ENCODE data around the gene KPNA3.

KPNA3 gene

GRCh38 chr13:49653478-49653877, 139.0 kb downstream of the KPNA3 start:
- no peaks in the 10 kb centered on the region for H3K27me3 ChIP-seq (ENCODE audit: control insufficient read depth in 1 of 2, insufficient read depth in 1 of 2, low read length in 2 of 2)
- H4K8ac ChIP-seq (ENCODE audit: low read length): no peak overlapping the region
- H4K91ac ChIP-seq (ENCODE audit: low read length): no peak overlapping the region
- H3K23ac ChIP-seq (ENCODE audit: low read length in 2 of 2): no peak overlapping the region
- H3K9me3 ChIP-seq (ENCODE audit: control insufficient read depth, low read length): no peaks in the 10 kb centered on the region
- H3K36me3 ChIP-seq (ENCODE audit: control insufficient read depth in 1 of 2, insufficient read depth in 2 of 2, low read depth in 1 of 2, low read length in 2 of 2): peaks cover 0 to 5% of the 10 kb centered on the region in 2 experiments
- H3K14ac ChIP-seq (ENCODE audit: low read length in 2 of 2): no peak overlapping the region
- no peak overlapping the region for H2AK5ac ChIP-seq (ENCODE audit: low read length, severe bottlenecking)
- H2AFZ ChIP-seq (ENCODE audit: low read depth, low read length): no peak overlapping the region
- no peak overlapping the region for H3K4me2 ChIP-seq (ENCODE audit: low read length, poor library complexity, severe bottlenecking)
- H2BK5ac ChIP-seq (ENCODE audit: low read depth, low read length, poor library complexity, severe bottlenecking): no peak overlapping the region
- H3K4ac ChIP-seq (ENCODE audit: low read depth in 1 of 2, low read length in 2 of 2): no peak overlapping the region
- no peak overlapping the region for H3K18ac ChIP-seq (ENCODE audit: low read depth in 1 of 2, low read length in 2 of 2)
- no peak for DNase-seq
- H3K9ac ChIP-seq (ENCODE audit: low read length): no peak overlapping the region
- H2BK120ac ChIP-seq (ENCODE audit: low read depth, low read length): no peak overlapping the region
- peak overlapping the region in 1 of 2 experiments; percentile 26 for H2BK12ac ChIP-seq (ENCODE audit: low read length in 2 of 2)
- no peak overlapping the region for H3K4me3 ChIP-seq (ENCODE audit: insufficient read depth in 1 of 2, low read depth in 1 of 2, low read length in 2 of 2)
- no peaks in the 10 kb centered on the region for H3K79me1 ChIP-seq (replicated peaks; ENCODE audit: low read length, poor library complexity, severe bottlenecking)
- no peaks in the 10 kb centered on the region for H3K4me1 ChIP-seq (ENCODE audit: control insufficient read depth, insufficient read depth, low read depth, low read length)
- no peak overlapping the region for H3K27ac ChIP-seq (ENCODE audit: low read length, poor library complexity, severe bottlenecking)
- H2BK15ac ChIP-seq (ENCODE audit: low read depth, poor library complexity, severe bottlenecking): no peak overlapping the region

DNA sequence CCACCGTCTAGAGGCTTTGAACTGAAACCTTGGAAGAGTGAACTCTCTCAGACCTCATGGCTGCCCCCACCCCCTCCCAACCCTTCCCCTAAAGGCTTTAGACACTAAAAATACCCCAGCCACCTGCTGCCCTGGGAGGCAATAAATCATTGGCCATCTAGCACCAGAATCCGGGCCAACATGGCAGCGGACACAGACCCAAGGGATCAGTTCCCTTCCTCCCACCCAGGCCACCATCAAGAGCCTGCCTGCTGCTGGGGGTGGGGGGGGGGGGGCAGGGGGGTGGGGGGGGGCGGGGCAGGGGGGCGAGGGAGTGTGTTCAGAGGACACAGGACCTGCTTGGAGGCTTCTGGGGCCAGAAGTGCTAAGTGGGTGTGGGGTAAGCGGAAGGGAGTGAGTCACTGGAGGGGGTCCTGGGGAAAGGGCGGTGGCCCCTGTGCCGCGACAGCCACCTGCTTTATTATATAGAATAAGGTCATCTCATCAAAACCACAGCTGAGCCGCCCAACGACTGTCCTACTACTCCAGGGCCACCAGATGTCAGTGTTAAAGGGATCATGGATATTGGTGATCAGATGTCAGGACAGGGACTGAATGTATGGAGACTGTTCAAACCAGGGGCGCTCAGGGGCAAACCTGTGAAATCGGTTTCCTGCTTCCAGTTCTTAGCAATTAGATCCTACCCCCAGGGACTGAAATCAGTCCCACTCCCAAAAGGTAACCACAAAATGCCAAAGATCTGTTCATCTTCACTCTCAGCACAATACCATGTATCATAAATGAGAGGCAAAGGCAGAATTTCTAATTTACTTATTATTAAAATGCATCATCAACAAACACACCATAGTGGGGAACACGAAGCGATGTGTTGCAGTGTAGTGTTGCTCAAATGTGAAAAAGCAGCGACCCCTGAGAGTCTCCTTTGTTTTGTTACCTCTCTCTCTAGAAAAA, 139.9 kb downstream of the KPNA3 start:
- H3K4ac ChIP-seq (ENCODE audit: low read depth in 1 of 2, low read length in 2 of 2): no peak overlapping the region
- H3K9me3 ChIP-seq (ENCODE audit: control insufficient read depth, low read length): no peaks in the 10 kb centered on the region
- H4K91ac ChIP-seq (ENCODE audit: low read length): no peak overlapping the region
- peaks cover 0 to 5% of the 10 kb centered on the region in 2 experiments for H3K36me3 ChIP-seq (ENCODE audit: control insufficient read depth in 1 of 2, insufficient read depth in 2 of 2, low read depth in 1 of 2, low read length in 2 of 2)
- DNase-seq: peak; percentile 54
- H2BK12ac ChIP-seq (ENCODE audit: low read length in 2 of 2): no peak overlapping the region
- no peak overlapping the region for H3K23ac ChIP-seq (ENCODE audit: low read length in 2 of 2)
- H3K14ac ChIP-seq (ENCODE audit: low read length in 2 of 2): no peak overlapping the region
- H3K79me1 ChIP-seq (replicated peaks; ENCODE audit: low read length, poor library complexity, severe bottlenecking): no peaks in the 10 kb centered on the region
- H2AFZ ChIP-seq (ENCODE audit: low read depth, low read length): no peak overlapping the region
- H2BK5ac ChIP-seq (ENCODE audit: low read depth, low read length, poor library complexity, severe bottlenecking): no peak overlapping the region
- no peaks in the 10 kb centered on the region for H3K4me1 ChIP-seq (ENCODE audit: control insufficient read depth, insufficient read depth, low read depth, low read length)
- H2BK120ac ChIP-seq (ENCODE audit: low read depth, low read length): no peak overlapping the region
- H3K4me3 ChIP-seq (ENCODE audit: insufficient read depth in 1 of 2, low read depth in 1 of 2, low read length in 2 of 2): no peak overlapping the region
- WGBS: 79% methylated on average over 5 of the region's 16 CpGs
- H3K27ac ChIP-seq (ENCODE audit: low read length, poor library complexity, severe bottlenecking): no peak overlapping the region
- no peak overlapping the region for H3K4me2 ChIP-seq (ENCODE audit: low read length, poor library complexity, severe bottlenecking)
- no peak overlapping the region for H2BK15ac ChIP-seq (ENCODE audit: low read depth, poor library complexity, severe bottlenecking)
- H3K18ac ChIP-seq (ENCODE audit: low read depth in 1 of 2, low read length in 2 of 2): no peak overlapping the region
- no peak overlapping the region for H2AK5ac ChIP-seq (ENCODE audit: low read length, severe bottlenecking)
- no peak overlapping the region for H4K8ac ChIP-seq (ENCODE audit: low read length)
- no peaks in the 10 kb centered on the region for H3K27me3 ChIP-seq (ENCODE audit: control insufficient read depth in 1 of 2, insufficient read depth in 1 of 2, low read length in 2 of 2)
- no peak overlapping the region for H3K9ac ChIP-seq (ENCODE audit: low read length)

DNA sequence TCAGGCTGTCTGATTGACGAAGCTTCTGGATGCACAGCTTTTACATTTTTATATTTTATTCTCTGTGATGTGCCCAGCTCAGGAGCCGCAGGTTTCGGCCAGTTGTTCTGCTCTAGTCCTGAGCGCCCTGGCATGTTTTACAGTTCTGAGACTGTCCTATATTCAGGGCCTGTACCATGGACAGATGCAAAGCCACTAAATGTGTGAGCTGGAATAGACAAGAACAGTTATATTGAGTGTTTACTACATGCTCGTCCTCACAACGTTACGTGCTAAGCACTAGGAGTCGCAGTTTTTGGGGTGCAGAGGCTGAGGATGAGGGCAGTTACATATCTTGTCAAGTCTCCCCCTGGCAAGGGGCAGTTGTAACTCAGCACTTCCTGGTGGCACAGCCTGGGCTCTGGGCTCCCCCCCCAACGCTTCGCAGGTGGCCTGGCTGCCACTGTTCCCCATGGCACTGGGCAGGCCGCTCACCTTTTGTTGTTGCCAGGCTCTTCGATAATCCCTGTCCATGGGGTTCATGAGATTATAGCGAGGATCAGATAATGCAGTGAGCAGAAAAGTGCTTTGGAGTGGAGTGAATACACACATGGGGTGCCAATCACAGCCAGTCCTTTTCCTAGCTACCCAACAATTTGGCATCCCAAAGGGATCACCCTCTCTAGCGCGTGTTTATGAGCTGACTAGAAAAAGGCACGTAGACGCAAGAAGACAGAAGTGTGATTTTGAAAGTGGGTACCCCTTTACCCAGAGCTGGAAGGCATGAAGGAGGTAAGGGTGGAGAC, 140.7 kb downstream of the KPNA3 start:
- H2BK120ac ChIP-seq (ENCODE audit: low read depth, low read length): no peak overlapping the region
- H2AK5ac ChIP-seq (ENCODE audit: low read length, severe bottlenecking): no peak overlapping the region
- H3K27me3 ChIP-seq (ENCODE audit: control insufficient read depth in 1 of 2, insufficient read depth in 1 of 2, low read length in 2 of 2): no peaks in the 10 kb centered on the region
- H3K4me2 ChIP-seq (ENCODE audit: low read length, poor library complexity, severe bottlenecking): no peak overlapping the region
- H3K4ac ChIP-seq (ENCODE audit: low read depth in 1 of 2, low read length in 2 of 2): no peak overlapping the region
- no peak overlapping the region for H2BK15ac ChIP-seq (ENCODE audit: low read depth, poor library complexity, severe bottlenecking)
- peak overlapping the region; percentile 74 for H4K91ac ChIP-seq (ENCODE audit: low read length)
- no peak overlapping the region for H3K14ac ChIP-seq (ENCODE audit: low read length in 2 of 2)
- H3K9me3 ChIP-seq (ENCODE audit: control insufficient read depth, low read length): no peaks in the 10 kb centered on the region
- no peak for DNase-seq
- no peak overlapping the region for H3K23ac ChIP-seq (ENCODE audit: low read length in 2 of 2)
- H3K4me3 ChIP-seq (ENCODE audit: insufficient read depth in 1 of 2, low read depth in 1 of 2, low read length in 2 of 2): no peak overlapping the region
- H3K27ac ChIP-seq (ENCODE audit: low read length, poor library complexity, severe bottlenecking): no peak overlapping the region
- H4K8ac ChIP-seq (ENCODE audit: low read length): no peak overlapping the region
- no peak overlapping the region for H2BK12ac ChIP-seq (ENCODE audit: low read length in 2 of 2)
- no peak overlapping the region for H3K18ac ChIP-seq (ENCODE audit: low read depth in 1 of 2, low read length in 2 of 2)
- no peaks in the 10 kb centered on the region for H3K79me1 ChIP-seq (replicated peaks; ENCODE audit: low read length, poor library complexity, severe bottlenecking)
- no peaks in the 10 kb centered on the region for H3K36me3 ChIP-seq (ENCODE audit: control insufficient read depth in 1 of 2, insufficient read depth in 2 of 2, low read depth in 1 of 2, low read length in 2 of 2)
- H2AFZ ChIP-seq (ENCODE audit: low read depth, low read length): no peak overlapping the region
- H3K9ac ChIP-seq (ENCODE audit: low read length): no peak overlapping the region
- WGBS: 92% methylated on average over 16 of the region's 17 CpGs
- no peaks in the 10 kb centered on the region for H3K4me1 ChIP-seq (ENCODE audit: control insufficient read depth, insufficient read depth, low read depth, low read length)
- no peak overlapping the region for H2BK5ac ChIP-seq (ENCODE audit: low read depth, low read length, poor library complexity, severe bottlenecking)

DNA sequence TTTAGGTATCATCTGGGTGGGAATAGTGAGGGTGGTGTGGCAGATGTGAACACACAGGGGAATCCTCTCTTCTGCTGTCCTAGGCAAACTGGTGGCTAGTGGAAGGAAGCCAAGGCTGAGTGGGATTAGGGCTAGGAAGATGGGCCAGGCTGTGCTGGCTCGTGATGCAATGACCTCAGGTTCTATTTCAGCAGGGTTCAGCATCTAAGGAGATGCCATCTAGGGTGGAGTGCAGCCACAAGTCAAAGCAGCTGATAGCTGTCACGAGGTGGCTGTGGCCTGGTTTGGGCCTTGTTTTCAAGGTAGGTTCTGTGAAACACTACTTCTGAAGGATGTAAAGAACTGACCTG, 142.5 kb downstream of the KPNA3 start:
- Histone ChIP-seq H4K8ac (ENCODE audit: low read length) (peak overlapping the region; percentile 19), H2BK15ac (ENCODE audit: low read depth, poor library complexity, severe bottlenecking) (no peak overlapping the region), H3K4me1 (ENCODE audit: control insufficient read depth, insufficient read depth, low read depth, low read length) (no peaks in the 10 kb centered on the region), H3K9ac (ENCODE audit: low read length) (no peak overlapping the region), H3K4me3 (ENCODE audit: insufficient read depth in 1 of 2, low read depth in 1 of 2, low read length in 2 of 2) (no peak overlapping the region), H3K18ac (ENCODE audit: low read depth in 1 of 2, low read length in 2 of 2) (peak overlapping the region; percentile 13 to 45), H3K4me2 (ENCODE audit: low read length, poor library complexity, severe bottlenecking) (no peak overlapping the region), H3K36me3 (ENCODE audit: control insufficient read depth in 1 of 2, insufficient read depth in 2 of 2, low read depth in 1 of 2, low read length in 2 of 2) (no peaks in the 10 kb centered on the region), H4K91ac (ENCODE audit: low read length) (peak overlapping the region; percentile 3), H2AK5ac (ENCODE audit: low read length, severe bottlenecking) (no peak overlapping the region), H2AFZ (ENCODE audit: low read depth, low read length) (no peak overlapping the region), H2BK5ac (ENCODE audit: low read depth, low read length, poor library complexity, severe bottlenecking) (no peak overlapping the region), H3K4ac (ENCODE audit: low read depth in 1 of 2, low read length in 2 of 2) (no peak overlapping the region), H3K14ac (ENCODE audit: low read length in 2 of 2) (peak overlapping the region in 1 of 2 experiments; percentile 44), H3K27me3 (ENCODE audit: control insufficient read depth in 1 of 2, insufficient read depth in 1 of 2, low read length in 2 of 2) (no peaks in the 10 kb centered on the region), H2BK12ac (ENCODE audit: low read length in 2 of 2) (peak overlapping the region in 1 of 2 experiments; percentile 8), H2BK120ac (ENCODE audit: low read depth, low read length) (no peak overlapping the region), H3K79me1 (replicated peaks; ENCODE audit: low read length, poor library complexity, severe bottlenecking) (no peaks in the 10 kb centered on the region), H3K9me3 (ENCODE audit: control insufficient read depth, low read length) (no peaks in the 10 kb centered on the region), H3K27ac (ENCODE audit: low read length, poor library complexity, severe bottlenecking) (no peak overlapping the region), H3K23ac (ENCODE audit: low read length in 2 of 2) (no peak overlapping the region)
- DNase-seq: peak; percentile 58
- 65% methylated on average over 2 of the region's 2 CpGs for WGBS
